Kidney (tissue), 14 donors: ENCODE results near the gene MORN4. TPM values are rescaled to one million over a fixed set of nuclear protein-coding genes. Genes with fewer than 3 reads are reported as not detected.

Source experiments
- DNase-seq, 5 donors: peaks; one replicate each; pipeline ENCODE4 v3.0.0-alpha.2; 2013 to 2020
- FAIRE-seq: peaks from 2 replicates; lab custom pipeline; 2012; peaks lifted over from hg19 to GRCh38; lab: Jason Lieb, UNC
- H3K27ac ChIP-seq, 2 donors: one replicate each; pipeline ENCODE4 v1.7.0; 2013; ENCODE audit warnings: low read depth in 2 of 2, low read length in 2 of 2, inconsistent platforms in 1 of 2
- H3K27me3 ChIP-seq: one replicate; pipeline ENCODE4 v1.7.1; 2013; ENCODE audit warnings: low read length, inconsistent platforms; ENCODE audit not compliant: control insufficient read depth, insufficient read depth
- H3K36me3 ChIP-seq, 3 donors: one replicate each; pipeline versions ENCODE4 v1.7.0 to v1.7.1; 2013; ENCODE audit warnings: low read length in 3 of 3, control low read depth in 1 of 3, inconsistent platforms in 1 of 3; ENCODE audit not compliant: insufficient read depth in 3 of 3, control insufficient read depth in 2 of 3
- H3K4me1 ChIP-seq, 3 donors: one replicate each; pipeline versions ENCODE4 v1.7.0 to v1.7.1; 2013; ENCODE audit warnings: low read length in 3 of 3, inconsistent platforms in 1 of 3, low read depth in 1 of 3; ENCODE audit not compliant: control insufficient read depth in 2 of 3, insufficient read depth in 2 of 3
- H3K4me3 ChIP-seq, 3 donors: one replicate each; pipeline versions ENCODE4 v1.7.0 to v1.8.1; 2013; ENCODE audit warnings: low read length in 3 of 3, control low read depth in 1 of 3, inconsistent platforms in 1 of 3
- H3K9ac ChIP-seq, 3 donors: one replicate each; pipeline versions ENCODE4 v1.7.0 to v1.7.1; 2013; ENCODE audit warnings: low read length in 3 of 3, control low read depth in 1 of 3, inconsistent platforms in 1 of 3
- H3K9me3 ChIP-seq, 3 donors: one replicate each; pipeline versions ENCODE4 v1.7.0 to v1.7.1; 2013; ENCODE audit warnings: low read length in 3 of 3, control low read depth in 1 of 3, inconsistent platforms in 1 of 3; ENCODE audit not compliant: control insufficient read depth in 2 of 3, insufficient read depth in 1 of 3
- intact Hi-C: fragments of 100-400 bp; cut with DNase I; formaldehyde crosslinking; loops from one replicate; pipeline ENCODE4 v1.11.1; 2022
- polyA plus RNA-seq: library from polyadenylated mRNA; stranded (reverse); fragments of 350-450 nt; fragmentation: Illumina TruSeq; extraction: RNeasy Lipid Tissue Mini Kit (QIAGEN cat#74804); gene quantifications from one replicate; pipeline ENCODE4 v1.2.3, GENCODE V29; 2014; ENCODE audit warnings: low read depth, low replicate concordance; ENCODE audit not compliant: insufficient read depth
- total RNA-seq: library from RNA; stranded (reverse); fragmentation: NEBNext Ultra II Directional; extraction: Animal tissue kit (Norgen Biotek cat#: 25700); gene quantifications from one replicate; pipeline ENCODE4 v1.2.1, GENCODE V29; 2021
- TF ChIP-seq, protein P1 (sequence below): IDR thresholded peaks from 3 replicates; pipeline ENCODE4 v1.5.1; 2012; ENCODE audit warnings: mild to moderate bottlenecking, moderate library complexity, borderline replicate concordance; ENCODE audit not compliant: insufficient read depth; ENCODE audit errors: extremely low read depth
- donor health status: control.
- donor health status: control.
- donor health status: control.
- donor health status: control.
- donor health status: control.
- donor health status: DM: yes; HTN: yes; CAD: no.
- donor health status: Normal renal cell carcinoma (clear cell type).

MORN4 gene
- total and polyA plus RNA-seq, 2 donors from 2014 or later, result 9.1 to 21.2 TPM

DNA sequence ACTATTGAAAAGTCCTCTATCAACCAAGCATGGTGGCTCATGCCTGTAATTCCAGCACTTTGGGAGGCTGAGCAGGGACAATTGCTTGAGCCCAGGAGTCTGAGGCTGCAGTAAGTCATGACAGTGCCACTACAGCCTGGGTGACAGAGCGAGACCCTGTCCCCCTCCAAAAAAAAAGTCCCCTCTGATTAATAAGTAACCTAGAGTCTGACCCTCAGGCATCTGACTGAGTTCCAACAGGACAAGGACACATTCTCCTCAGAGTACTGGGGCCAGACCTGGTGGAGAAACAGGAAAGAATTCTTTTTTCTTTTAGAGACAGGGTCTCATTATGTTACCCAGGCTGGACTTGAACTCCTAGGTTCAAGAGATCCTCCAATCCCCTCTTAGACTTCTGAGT lies 10.0 kb downstream of the MORN4 start:
- Histone ChIP-seq H3K27ac (peak overlapping the region; percentile 10 to 60), H3K4me1 (peaks cover 0 to 7% (median 3%) of the 10 kb centered on the region in 3 donors), H3K36me3 (no peaks in the 10 kb centered on the region), H3K4me3 (no peak overlapping the region), H3K27me3 (no peaks in the 10 kb centered on the region), H3K9ac (no peak overlapping the region), H3K9me3 (no peaks in the 10 kb centered on the region)
- TF ChIP-seq, protein P1, sequence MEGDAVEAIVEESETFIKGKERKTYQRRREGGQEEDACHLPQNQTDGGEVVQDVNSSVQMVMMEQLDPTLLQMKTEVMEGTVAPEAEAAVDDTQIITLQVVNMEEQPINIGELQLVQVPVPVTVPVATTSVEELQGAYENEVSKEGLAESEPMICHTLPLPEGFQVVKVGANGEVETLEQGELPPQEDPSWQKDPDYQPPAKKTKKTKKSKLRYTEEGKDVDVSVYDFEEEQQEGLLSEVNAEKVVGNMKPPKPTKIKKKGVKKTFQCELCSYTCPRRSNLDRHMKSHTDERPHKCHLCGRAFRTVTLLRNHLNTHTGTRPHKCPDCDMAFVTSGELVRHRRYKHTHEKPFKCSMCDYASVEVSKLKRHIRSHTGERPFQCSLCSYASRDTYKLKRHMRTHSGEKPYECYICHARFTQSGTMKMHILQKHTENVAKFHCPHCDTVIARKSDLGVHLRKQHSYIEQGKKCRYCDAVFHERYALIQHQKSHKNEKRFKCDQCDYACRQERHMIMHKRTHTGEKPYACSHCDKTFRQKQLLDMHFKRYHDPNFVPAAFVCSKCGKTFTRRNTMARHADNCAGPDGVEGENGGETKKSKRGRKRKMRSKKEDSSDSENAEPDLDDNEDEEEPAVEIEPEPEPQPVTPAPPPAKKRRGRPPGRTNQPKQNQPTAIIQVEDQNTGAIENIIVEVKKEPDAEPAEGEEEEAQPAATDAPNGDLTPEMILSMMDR, result no peak
- peak in 3 of 5 donors; percentile 37 to 64 (median 62) for DNase-seq
- no peak for FAIRE-seq
- intact Hi-C loops, result no loop called here

DNA sequence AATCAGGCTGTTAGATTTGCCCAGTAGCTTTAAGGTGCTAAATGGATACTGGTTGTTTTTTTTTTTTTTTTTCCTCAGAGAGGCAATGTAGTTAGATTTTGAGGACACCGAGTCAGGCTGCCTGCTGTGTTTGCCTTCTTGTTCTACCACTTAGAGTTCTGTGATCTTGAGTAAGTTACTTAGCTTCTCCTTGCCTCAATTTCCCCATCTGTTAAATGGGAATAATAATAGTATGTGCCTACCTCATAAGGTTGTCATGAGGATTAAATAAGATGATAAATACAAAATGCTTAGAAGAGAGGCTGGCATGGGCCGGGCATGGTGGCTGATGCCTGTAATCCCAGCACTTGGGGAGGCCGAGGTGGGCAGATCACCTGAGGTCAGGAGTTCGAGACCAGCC lies 14.6 kb downstream of the MORN4 start:
- intact Hi-C loops, result no loop called here
- no peak for FAIRE-seq
- TF ChIP-seq, protein P1, result no peak
- no peaks in the 10 kb centered on the region for H3K36me3 ChIP-seq
- H3K9me3 ChIP-seq, result no peaks in the 10 kb centered on the region
- peaks cover 0 to 9% (median 3%) of the 10 kb centered on the region in 3 donors for H3K4me1 ChIP-seq
- H3K27ac ChIP-seq, result no peak overlapping the region
- no peak for DNase-seq
- no peak overlapping the region for H3K4me3 ChIP-seq
- H3K27me3 ChIP-seq, result no peaks in the 10 kb centered on the region
- no peak overlapping the region for H3K9ac ChIP-seq

DNA sequence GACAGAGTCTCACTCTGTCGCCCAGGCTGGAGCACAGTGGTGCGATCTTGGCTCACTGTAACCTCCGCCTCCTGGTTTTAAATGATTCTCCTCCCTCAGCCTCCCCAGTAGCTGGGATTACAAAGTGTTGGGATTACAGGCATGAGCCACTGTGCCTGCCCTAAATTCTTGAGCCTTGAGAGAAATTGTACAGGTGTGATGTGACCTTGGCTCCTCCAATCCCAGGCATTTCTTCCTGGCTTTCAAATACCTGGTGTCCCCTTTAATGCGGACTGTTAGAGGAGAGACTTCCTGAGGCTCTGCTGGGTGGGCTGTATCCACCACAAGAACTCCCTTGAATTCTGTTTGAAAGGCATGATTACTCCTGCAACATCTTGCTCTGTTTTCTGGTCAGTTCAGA lies 15.0 kb downstream of the MORN4 start:
- H3K9ac ChIP-seq, result no peak overlapping the region
- H3K36me3 ChIP-seq, result no peaks in the 10 kb centered on the region
- no peak overlapping the region for H3K27ac ChIP-seq
- peaks cover 0 to 9% (median 2%) of the 10 kb centered on the region in 3 donors for H3K4me1 ChIP-seq
- intact Hi-C loops, result no loop called here
- TF ChIP-seq, protein P1, result no peak
- H3K4me3 ChIP-seq, result no peak overlapping the region
- no peaks in the 10 kb centered on the region for H3K27me3 ChIP-seq
- FAIRE-seq, result no peak
- H3K9me3 ChIP-seq, result no peaks in the 10 kb centered on the region
- no peak for DNase-seq

DNA sequence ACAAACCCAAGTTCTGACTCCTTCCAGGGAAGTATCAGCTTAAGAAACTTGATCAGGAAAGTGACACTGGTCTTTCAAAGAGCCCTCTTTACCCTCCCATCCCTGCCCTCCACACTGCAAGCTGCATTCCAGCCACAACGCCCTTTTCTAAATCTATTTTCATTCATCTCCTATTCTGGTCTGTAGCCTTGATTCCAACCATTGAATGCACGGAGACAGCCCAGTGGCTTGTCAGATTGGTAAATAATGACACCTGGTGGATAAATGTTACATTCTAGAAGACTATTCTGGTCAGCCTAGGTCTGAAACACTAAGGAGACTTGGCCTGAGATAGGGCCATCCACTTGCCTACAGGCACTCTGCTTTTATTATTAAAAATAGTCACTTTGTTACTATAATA lies 20.9 kb downstream of the MORN4 start:
- TF ChIP-seq, protein P1, result peak; percentile 57
- no peaks in the 10 kb centered on the region for H3K27me3 ChIP-seq
- DNase-seq (peak in 2 of 5 donors; percentile 61 to 68), FAIRE-seq (no peak)
- H3K4me1 ChIP-seq, result peaks cover 0 to 5% (median 0%) of the 10 kb centered on the region in 3 donors
- no peak overlapping the region for H3K9ac ChIP-seq
- peaks cover 0 to 5% (median 0%) of the 10 kb centered on the region in 3 donors for H3K36me3 ChIP-seq
- intact Hi-C loops, result no loop called here
- no peaks in the 10 kb centered on the region for H3K9me3 ChIP-seq
- no peak overlapping the region for H3K4me3 ChIP-seq
- no peak overlapping the region for H3K27ac ChIP-seq
